Panc1 (cell line): ENCODE measurements around the gene SLC7A11. TPM values are rescaled to one million over a fixed set of nuclear protein-coding genes. Genes with fewer than 3 reads are reported as not detected.

Source experiments
- ATAC-seq: fragments of 200-7000 bp; cut with Tn5 transposase; 2 replicates; pipeline ENCODE4 v1.9.1; 2020; ENCODE audit warnings: mild to moderate bottlenecking, moderate library complexity
- BruUV-seq: library from RNA; stranded (reverse); fragments of 400-500 nt; replicated peaks from 2 replicates; lab custom pipeline; 2021; lab: Mats Ljungman, UMichigan
- CTCF ChIA-PET: fragments of 300-600 bp; sonication (Branson Sonifier 250); formaldehyde crosslinking; loops from one replicate; lab custom pipeline; 2022; ENCODE audit warnings: antibody characterized with exemption; lab: Charles Lee
- POLR2A ChIA-PET: fragments of 300-600 bp; sonication (Branson Sonifier 250); formaldehyde crosslinking; loops from one replicate; lab custom pipeline; 2022; ENCODE audit warnings: antibody characterized with exemption; lab: Charles Lee
- DNase-seq: peaks from one replicate; pipeline ENCODE4 v3.0.0-alpha.2; 2010; ENCODE audit warnings: low read depth, low spot score
- H3K27ac ChIP-seq: 2 replicates; pipeline ENCODE4 v1.5.1; 2011; ENCODE audit warnings: mild to moderate bottlenecking, low read length, inconsistent platforms
- H3K27me3 ChIP-seq: fragments of 200-500 bp; sonication (Bioruptor generic); 2 replicates; pipeline ENCODE4 v1.6.0; 2014; ENCODE audit warnings: low read length, inconsistent platforms; ENCODE audit not compliant: control insufficient read depth, insufficient read depth
- H3K36me3 ChIP-seq: fragments of 200-500 bp; sonication (Bioruptor generic); 2 replicates; pipeline ENCODE4 v1.5.1; 2014; ENCODE audit warnings: inconsistent platforms, mild to moderate bottlenecking, low read length, moderate library complexity; ENCODE audit not compliant: control insufficient read depth, insufficient read depth
- H3K4me1 ChIP-seq: 2 replicates; pipeline ENCODE4 v1.5.1; 2011; ENCODE audit warnings: inconsistent platforms, mild to moderate bottlenecking, low read length, moderate library complexity; ENCODE audit not compliant: control insufficient read depth, insufficient read depth
- H3K4me3 ChIP-seq, 2 experiments: 2 replicates each; pipeline ENCODE4 v1.5.1; 2011 to 2012; ENCODE audit warnings: low read depth in 2 of 2, low read length in 2 of 2, mild to moderate bottlenecking in 2 of 2, inconsistent platforms in 1 of 2, moderate library complexity in 1 of 2
- H3K9me3 ChIP-seq: fragments of 200-500 bp; sonication (Bioruptor generic); 2 replicates; pipeline ENCODE4 v1.5.1; 2014; ENCODE audit warnings: low read depth, mild to moderate bottlenecking, inconsistent platforms, low read length, moderate library complexity; ENCODE audit not compliant: control insufficient read depth, insufficient read depth
- POLR2AphosphoS5 ChIP-seq: IDR thresholded peaks from 2 replicates; pipeline ENCODE4 v1.6.1; 2012; ENCODE audit warnings: mild to moderate bottlenecking, low read depth, low read length, moderate library complexity
- REST ChIP-seq, 2 experiments: IDR thresholded peaks; 2 replicates each; pipeline ENCODE4 v1.6.1; 2011 to 2012; ENCODE audit warnings: low read depth in 2 of 2, control low read depth in 1 of 2, low read length in 1 of 2, mild to moderate bottlenecking in 1 of 2, moderate library complexity in 1 of 2; ENCODE audit not compliant: insufficient read depth in 1 of 2
- SIN3A ChIP-seq: IDR thresholded peaks from 2 replicates; pipeline ENCODE4 v1.6.1; 2012; ENCODE audit warnings: low read depth, mild to moderate bottlenecking, low read length, moderate library complexity, borderline replicate concordance; ENCODE audit not compliant: insufficient read depth
- TCF7L2 ChIP-seq: IDR thresholded peaks from 2 replicates; pipeline ENCODE4 v1.6.1; 2011; ENCODE audit warnings: mild to moderate bottlenecking, low read depth, low read length, inconsistent platforms
- in situ Hi-C: cut with HindIII; loops from 2 replicates; pipeline ENCODE4 v1.10.0; 2016; ENCODE audit warnings: low sequenced_read_pairs, low pct_unique_long_range_greater_than_20kb
- intact Hi-C: fragments of 100-400 bp; cut with micrococcal nuclease; formaldehyde crosslinking; loops from one replicate; pipeline ENCODE4 v1.10.0; 2022; ENCODE audit not compliant: unreplicated experiment
- total RNA-seq: library from RNA; stranded (reverse); gene quantifications from one replicate; pipeline ENCODE4 v1.2.1, GENCODE V29; 2021; ENCODE audit not compliant: unreplicated experiment
- TF ChIP-seq, protein P1 (sequence below): fragments of 450-650 bp; IDR thresholded peaks from 2 replicates; pipeline ENCODE4 v1.5.1; 2017; ENCODE audit warnings: mild to moderate bottlenecking

SLC7A11 gene
- total RNA-seq, 1 experiment from 2014 or later = 6.4 TPM

DNA sequence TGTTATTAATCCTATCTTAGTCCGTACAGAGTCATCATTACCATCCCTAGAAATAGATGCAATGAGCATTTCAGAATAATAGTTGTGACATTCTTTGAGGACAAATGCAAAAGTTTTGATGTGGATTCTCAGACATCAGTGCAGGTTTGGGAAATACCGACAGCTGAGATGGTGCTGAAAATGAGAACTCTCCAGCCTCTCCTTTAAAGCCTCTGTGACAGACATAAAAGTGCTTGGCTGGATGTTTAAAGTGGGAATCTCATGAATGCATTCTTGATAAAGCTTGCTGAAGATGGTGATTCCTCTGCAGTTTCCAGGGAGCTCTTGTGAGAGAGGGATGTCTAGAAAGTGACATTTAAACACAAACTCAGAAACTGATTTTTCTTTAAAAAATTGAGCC lies 35.0 kb upstream of the SLC7A11 start:
- DNase-seq (no peak), ATAC-seq (no peak)
- H3K4me1 ChIP-seq = no peaks in the 10 kb centered on the region
- in situ Hi-C loops (no loop called here), intact Hi-C loops (no loop called here)
- ChIA-PET CTCF (no interaction called here), POLR2A (no interaction called here)
- no peak for TF ChIP-seq TCF7L2
- TF ChIP-seq REST (IDR thresholded peaks at IDR 0.05; ENCODE audit: insufficient read depth in 1 of 2, low read depth in 2 of 2, low read length in 1 of 2) = no peak
- TF ChIP-seq, protein P1, sequence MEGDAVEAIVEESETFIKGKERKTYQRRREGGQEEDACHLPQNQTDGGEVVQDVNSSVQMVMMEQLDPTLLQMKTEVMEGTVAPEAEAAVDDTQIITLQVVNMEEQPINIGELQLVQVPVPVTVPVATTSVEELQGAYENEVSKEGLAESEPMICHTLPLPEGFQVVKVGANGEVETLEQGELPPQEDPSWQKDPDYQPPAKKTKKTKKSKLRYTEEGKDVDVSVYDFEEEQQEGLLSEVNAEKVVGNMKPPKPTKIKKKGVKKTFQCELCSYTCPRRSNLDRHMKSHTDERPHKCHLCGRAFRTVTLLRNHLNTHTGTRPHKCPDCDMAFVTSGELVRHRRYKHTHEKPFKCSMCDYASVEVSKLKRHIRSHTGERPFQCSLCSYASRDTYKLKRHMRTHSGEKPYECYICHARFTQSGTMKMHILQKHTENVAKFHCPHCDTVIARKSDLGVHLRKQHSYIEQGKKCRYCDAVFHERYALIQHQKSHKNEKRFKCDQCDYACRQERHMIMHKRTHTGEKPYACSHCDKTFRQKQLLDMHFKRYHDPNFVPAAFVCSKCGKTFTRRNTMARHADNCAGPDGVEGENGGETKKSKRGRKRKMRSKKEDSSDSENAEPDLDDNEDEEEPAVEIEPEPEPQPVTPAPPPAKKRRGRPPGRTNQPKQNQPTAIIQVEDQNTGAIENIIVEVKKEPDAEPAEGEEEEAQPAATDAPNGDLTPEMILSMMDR = no peak
- no peak for TF ChIP-seq POLR2AphosphoS5
- no peak for TF ChIP-seq SIN3A
- no peak overlapping the region for H3K27ac ChIP-seq
- H3K9me3 ChIP-seq = no peaks in the 10 kb centered on the region
- BruUV-seq = no TSS peak
- H3K27me3 ChIP-seq = no peaks in the 10 kb centered on the region
- H3K4me3 ChIP-seq = no peak overlapping the region
- no peaks in the 10 kb centered on the region for H3K36me3 ChIP-seq

GRCh38 chr4:138275963-138276621 lies 33.9 kb upstream of the SLC7A11 start:
- Histone ChIP-seq H3K9me3 (no peaks in the 10 kb centered on the region), H3K36me3 (no peaks in the 10 kb centered on the region), H3K27ac (no peak overlapping the region), H3K4me1 (no peaks in the 10 kb centered on the region), H3K4me3 (no peak overlapping the region), H3K27me3 (no peaks in the 10 kb centered on the region)
- DNase-seq (no peak), ATAC-seq (no peak)
- ChIA-PET CTCF (no interaction called here), POLR2A (no interaction called here)
- TF ChIP-seq, protein P1 = no peak
- no peak for TF ChIP-seq POLR2AphosphoS5
- TF ChIP-seq REST (IDR thresholded peaks at IDR 0.05; ENCODE audit: insufficient read depth in 1 of 2, low read depth in 2 of 2, low read length in 1 of 2) = no peak
- TF ChIP-seq SIN3A = no peak
- no peak for TF ChIP-seq TCF7L2
- in situ Hi-C loops (no loop called here), intact Hi-C loops (no loop called here)
- BruUV-seq = no TSS peak
